Neural progenitor cell (in vitro differentiated cells): Measurements from ENCODE around the gene PWP2.
"Not testable (repeated sequence)": the region's sequence is repeated elsewhere in the genome, so short reads cannot be mapped to it uniquely, and the experiment has no call there.

Experiments used
- EZH2phosphoT487 ChIP-seq: fragments of 200-600 bp; sonication (generic); IDR thresholded peaks from 2 replicates; pipeline ENCODE4 v1.6.1; 2017; ENCODE audit warnings: antibody characterized with exemption
- TF ChIP-seq, protein P1 (sequence below): fragments of 200-600 bp; sonication (generic); IDR thresholded peaks from 2 replicates; pipeline ENCODE4 v1.5.1; 2017; ENCODE audit warnings: antibody characterized with exemption, mild to moderate bottlenecking

DNA sequence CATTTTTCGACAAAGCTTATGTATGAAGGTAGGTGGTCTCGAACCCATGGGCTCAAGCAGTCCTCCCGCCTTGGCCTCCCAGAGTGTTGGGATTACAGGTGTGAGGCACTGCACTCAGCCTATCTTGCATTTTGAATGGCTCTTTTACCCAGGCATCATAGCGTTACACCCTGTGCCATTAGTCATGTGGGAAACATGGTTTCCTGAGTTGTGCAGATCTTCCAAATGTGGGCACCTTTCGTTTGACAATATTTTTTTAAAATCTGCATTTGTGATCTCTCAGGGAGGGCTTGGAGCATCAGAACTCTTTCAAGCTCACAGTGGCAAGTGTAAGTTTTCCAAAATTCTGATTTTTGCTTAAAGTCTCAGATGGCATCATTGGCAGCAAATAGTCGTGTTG lies 8.7 kb upstream of the PWP2 start:
- TF ChIP-seq, protein P1, sequence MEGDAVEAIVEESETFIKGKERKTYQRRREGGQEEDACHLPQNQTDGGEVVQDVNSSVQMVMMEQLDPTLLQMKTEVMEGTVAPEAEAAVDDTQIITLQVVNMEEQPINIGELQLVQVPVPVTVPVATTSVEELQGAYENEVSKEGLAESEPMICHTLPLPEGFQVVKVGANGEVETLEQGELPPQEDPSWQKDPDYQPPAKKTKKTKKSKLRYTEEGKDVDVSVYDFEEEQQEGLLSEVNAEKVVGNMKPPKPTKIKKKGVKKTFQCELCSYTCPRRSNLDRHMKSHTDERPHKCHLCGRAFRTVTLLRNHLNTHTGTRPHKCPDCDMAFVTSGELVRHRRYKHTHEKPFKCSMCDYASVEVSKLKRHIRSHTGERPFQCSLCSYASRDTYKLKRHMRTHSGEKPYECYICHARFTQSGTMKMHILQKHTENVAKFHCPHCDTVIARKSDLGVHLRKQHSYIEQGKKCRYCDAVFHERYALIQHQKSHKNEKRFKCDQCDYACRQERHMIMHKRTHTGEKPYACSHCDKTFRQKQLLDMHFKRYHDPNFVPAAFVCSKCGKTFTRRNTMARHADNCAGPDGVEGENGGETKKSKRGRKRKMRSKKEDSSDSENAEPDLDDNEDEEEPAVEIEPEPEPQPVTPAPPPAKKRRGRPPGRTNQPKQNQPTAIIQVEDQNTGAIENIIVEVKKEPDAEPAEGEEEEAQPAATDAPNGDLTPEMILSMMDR, result not testable (repeated sequence)
- TF ChIP-seq EZH2phosphoT487, result not testable (repeated sequence)
